Measurements from ENCODE around the gene RUBCNL. TPM values are rescaled to one million over a fixed set of nuclear protein-coding genes. Genes with fewer than 3 reads are reported as not detected.

The RUBCNL gene
- total RNA-seq, 1 donor = 1.6 TPM

- no peak for DNase-seq (ENCODE audit: low read depth in 2 of 3, low spot score in 2 of 3)
Observed at GRCh38 chr13:46313432-46314257, 73.4 kb downstream of the RUBCNL start.

GRCh38 chr13:46313024-46313423, 74.0 kb downstream of the RUBCNL start:
- no peak for DNase-seq (ENCODE audit: low read depth in 2 of 3, low spot score in 2 of 3)

DNA sequence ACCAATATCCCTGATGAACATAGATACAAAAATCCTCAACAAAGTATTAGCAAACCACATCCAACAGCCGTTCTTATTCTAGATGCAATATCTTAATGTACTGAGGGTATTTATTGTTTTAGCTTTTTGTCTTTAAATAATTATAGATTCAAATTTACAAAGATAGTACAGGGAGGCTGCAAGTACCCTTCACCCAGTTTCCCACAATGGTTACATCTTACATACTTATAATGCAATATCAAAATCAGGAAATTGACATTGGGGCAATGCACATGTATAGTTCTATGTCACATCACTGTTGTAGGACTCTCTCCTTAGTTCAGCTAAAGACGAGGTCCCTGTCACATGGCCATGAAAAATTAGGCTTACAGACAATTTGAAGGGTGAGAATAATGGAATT, 75.8 kb downstream of the RUBCNL start:
- no peak for DNase-seq (ENCODE audit: low read depth in 2 of 3, low spot score in 2 of 3)

DNA sequence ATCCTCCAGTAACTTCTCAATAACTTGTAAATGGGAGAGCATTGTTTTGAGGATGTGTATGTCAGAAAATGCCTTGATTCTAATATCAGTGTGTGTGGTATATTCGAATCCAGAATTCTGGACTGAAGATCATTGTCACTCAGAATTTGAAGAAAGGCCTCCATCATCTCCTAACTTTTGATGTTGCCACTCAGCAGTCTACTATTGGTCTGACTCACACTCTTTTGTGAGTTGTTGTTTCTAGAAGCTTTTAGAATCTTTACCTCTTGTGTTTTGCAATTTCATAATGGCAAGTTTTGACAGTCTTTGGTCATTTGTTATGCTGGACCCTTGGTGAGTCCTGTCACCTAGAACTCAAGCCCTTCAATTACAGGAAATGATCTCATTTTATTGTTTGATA, 77.0 kb downstream of the RUBCNL start:
- no peak for DNase-seq (ENCODE audit: low read depth in 2 of 3, low spot score in 2 of 3)

DNA sequence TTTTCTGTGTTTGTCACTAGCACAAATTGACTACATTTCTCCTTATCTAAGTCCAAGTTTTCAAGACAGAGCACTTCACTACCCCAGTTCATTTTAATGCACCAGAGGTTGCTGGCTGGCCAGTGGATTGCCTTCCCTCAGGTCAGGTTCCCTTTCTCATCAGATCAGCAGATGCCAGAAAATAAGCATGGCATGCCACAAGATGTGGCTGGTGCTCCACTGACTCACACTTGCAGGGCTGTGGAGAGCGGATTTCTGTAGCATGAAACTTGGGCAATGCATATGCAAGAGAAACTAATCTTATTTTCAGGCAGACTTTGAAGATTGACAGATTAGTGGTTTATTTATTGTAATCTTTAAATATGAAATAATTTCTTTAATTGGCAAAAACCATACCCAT, 79.5 kb downstream of the RUBCNL start:
- no peak for DNase-seq (ENCODE audit: low read depth in 2 of 3, low spot score in 2 of 3)

DNA sequence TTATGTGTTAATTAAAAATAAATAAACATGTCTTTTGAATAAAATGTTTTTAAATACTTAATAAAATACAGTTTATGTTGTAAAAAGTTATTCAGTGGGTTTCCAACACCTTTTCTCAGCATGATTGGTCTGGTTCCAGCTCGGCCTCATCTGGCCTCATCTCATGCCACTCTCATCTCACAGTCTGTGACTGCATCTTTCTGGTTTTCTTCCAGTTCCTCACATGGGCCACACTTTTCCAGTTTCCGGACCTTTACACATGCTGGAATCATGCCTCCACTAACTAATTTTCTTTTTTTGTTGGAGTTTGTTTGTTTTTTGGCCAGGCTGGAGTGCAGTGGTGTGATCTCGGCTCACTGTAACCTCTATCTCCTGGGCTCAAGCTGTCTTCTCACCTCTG, 82.5 kb downstream of the RUBCNL start:
- DNase-seq (ENCODE audit: low read depth in 2 of 3, low spot score in 2 of 3) = no peak

DNA sequence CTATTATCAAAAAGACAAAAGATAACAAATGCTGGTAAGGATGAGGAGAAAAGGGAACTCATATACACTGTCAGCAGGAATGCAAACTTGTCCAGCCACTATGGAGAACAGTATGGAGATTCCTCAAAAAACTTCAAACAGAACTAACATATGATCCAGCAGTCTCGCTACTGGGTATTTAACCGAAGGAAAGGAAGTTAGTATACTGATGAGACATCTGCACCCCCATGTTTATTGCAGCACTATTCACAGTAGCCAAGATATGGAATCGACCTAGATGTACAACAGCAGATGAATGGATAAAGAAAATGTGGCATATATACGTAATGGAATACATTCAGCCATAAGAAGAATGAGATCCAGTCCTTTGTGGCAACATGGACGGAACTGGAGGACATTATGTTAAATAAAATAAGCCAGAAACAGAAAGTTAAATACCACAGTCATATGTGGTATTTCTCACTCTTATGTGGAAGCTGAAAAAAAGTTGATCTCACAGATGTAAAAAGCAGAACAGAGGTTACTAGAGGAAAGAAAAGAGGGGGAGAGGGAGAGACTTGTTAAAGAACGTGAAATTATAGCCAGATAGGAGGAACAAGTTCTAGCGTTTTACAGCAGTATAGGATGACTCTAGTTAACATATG, 83.2 kb downstream of the RUBCNL start:
- peak in 2 of 3 donors; percentile 37 to 75 for DNase-seq (ENCODE audit: low read depth in 2 of 3, low spot score in 2 of 3)

- DNase-seq (ENCODE audit: low read depth in 2 of 3, low spot score in 2 of 3) = peak in 1 of 3 donors; percentile 50
Observed at GRCh38 chr13:46297361-46297811, 89.7 kb downstream of the RUBCNL start.

DNA sequence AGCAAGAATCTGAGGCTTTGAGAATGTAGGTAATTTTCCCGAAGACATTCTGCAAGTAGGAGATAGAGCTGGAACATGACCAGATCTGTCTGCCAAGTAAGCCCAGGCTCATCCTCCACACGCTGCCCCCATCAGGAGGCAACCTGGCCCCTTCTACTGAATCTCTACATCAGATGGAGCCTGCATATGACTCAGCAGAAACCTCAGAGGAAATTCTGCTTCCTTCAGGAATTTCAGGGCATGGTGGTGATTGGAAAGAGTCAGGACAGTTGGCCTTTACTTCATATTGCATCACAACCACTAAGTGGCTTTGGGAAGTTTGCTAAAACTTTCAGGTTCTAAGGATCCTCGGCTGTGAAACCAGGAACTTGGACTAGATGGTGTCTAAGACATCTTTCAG, 90.1 kb downstream of the RUBCNL start:
- no peak for DNase-seq (ENCODE audit: low read depth in 2 of 3, low spot score in 2 of 3)

DNA sequence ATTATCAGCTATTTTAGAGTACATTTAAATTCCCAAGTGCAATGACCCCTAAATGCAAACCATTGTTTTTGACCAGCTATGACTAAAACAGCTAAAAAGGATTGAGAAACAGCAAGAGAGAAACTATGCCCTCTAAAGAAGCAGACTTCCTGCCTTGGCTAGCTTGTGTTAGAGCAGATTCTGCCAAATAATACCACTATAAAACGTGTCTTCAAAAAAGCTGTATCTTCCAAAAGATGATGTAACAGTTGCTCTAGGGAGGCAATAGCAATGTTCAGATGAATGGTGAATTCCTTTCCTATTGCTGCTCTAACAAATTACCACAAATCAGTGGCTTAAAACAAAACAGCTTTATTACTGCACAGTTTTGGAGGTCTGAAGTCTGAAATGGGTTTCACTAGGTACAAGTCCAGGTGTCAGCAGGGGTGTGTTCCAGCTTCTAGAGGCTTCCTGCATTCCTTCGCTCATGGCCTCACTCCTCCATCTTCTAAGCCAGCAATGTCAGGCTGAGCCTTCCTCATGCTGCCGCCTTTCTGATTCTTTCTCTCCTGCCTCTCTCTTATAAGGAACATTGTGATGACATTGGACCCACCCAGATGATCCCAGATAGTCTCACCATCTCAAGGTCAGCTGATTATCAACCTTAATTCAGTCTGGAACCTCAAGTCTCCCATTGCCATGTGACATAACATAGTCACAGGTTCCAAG, 90.8 kb downstream of the RUBCNL start:
- peak in 2 of 3 donors; percentile 26 to 40 for DNase-seq (ENCODE audit: low read depth in 2 of 3, low spot score in 2 of 3)

DNA sequence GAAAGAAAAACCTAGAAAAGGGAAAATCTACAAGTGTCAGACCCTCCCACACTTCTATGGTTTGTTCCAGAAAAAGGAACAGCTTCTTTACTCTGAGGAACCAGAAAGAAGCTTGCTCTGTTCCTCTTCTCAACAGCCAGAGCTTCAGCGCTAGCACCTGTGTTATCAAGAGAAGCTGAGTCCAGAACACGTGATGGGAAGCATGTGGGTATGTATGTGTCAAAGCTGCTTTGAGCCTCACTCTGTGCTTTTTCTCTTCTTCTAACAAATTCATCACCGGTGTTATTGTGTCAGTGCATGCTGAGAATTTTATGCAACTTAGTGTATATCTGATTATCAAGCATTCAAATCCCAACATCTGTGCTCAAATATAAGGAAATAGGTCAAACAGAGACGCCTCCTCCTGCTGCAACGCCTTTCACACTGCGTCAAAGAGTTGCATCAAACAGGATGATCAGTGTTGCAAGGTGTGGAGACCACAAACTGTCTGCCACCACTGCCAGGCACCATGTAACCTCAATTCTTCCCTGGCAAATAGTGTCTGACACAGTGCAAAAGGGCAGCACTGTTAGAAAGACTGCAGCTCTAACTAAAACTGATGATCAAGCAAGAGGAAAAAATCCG, 91.4 kb downstream of the RUBCNL start:
- peak; percentile 37 to 55 (median 54) for DNase-seq (ENCODE audit: low read depth in 2 of 3, low spot score in 2 of 3)

DNA sequence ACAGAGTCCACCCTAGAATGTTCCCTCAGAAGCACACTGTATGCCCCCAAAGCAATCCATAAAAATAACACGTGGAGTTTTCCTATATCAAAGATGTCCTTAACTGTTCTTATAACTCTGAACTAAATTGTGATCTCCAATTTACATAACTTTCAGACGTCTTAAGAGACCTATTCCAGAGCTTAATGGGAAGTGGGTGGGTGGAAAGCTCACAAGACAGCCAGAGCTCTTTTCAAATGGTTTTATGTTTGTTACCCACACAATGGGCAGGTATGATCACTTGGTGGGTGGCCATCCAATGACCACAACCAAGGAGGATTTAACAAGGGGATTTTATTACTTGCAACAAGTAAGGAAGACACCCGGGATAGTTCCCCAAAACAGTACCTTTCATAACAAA, 93.6 kb downstream of the RUBCNL start:
- no peak for DNase-seq (ENCODE audit: low read depth in 2 of 3, low spot score in 2 of 3)

Small RNA genes within 50 kb of the gene (small RNA-seq; reads per million reads assigned to genes)
- 217 reads per million, percentile 98 among the genes with 10 or more reads in this experiment for gene RNU2-6P
- not detected for gene RNU6-68P

Other genes with a start within 250 kb of the RUBCNL start
- 179 TPM for gene LCP1, start 205.1 kb downstream of the RUBCNL start, total RNA-seq
- gene LRRC63, start 175.3 kb downstream of the RUBCNL start, total RNA-seq = 1.9 TPM
- 10.0 TPM for gene LRCH1, start 165.9 kb upstream of the RUBCNL start, total RNA-seq